ENCODE data around the gene CCDC148. TPM values are rescaled to one million over a fixed set of nuclear protein-coding genes. Genes with fewer than 3 reads are reported as not detected.

Gene CCDC148
- total RNA-seq, 4 donors from 2014 or later, result 0.78 to 1.6 (median 1.1) TPM

- TF ChIP-seq CTCF (IDR thresholded peaks at IDR 0.05) (no peak), EP300 (IDR thresholded peaks at IDR 0.05) (no peak), POLR2A (IDR thresholded peaks at IDR 0.05) (no peak), POLR2AphosphoS5 (IDR thresholded peaks at IDR 0.05) (no peak)
- Histone ChIP-seq H3K4me3 (no peak overlapping the region), H3K9me3 (no peaks in the 10 kb centered on the region), H3K27ac (no peak overlapping the region), H3K36me3 (no peaks in the 10 kb centered on the region), H3K27me3 (no peaks in the 10 kb centered on the region), H3K4me1 (no peaks in the 10 kb centered on the region)
- 86 to 90% methylated on average over 3 of the region's 3 CpGs for WGBS, 2 donors (ENCODE audit: low coverage in 1 of 2)
- ATAC-seq, result no peak
Measured at GRCh38 chr2:158251356-158251755, 205.2 kb downstream of the CCDC148 start.

- ATAC-seq, result no peak
Measured at GRCh38 chr2:158243392-158243791, 213.2 kb downstream of the CCDC148 start.

GRCh38 chr2:158242280-158242679, 214.3 kb downstream of the CCDC148 start:
- TF ChIP-seq EP300 (IDR thresholded peaks at IDR 0.05), result no peak
- no peak for TF ChIP-seq CTCF (IDR thresholded peaks at IDR 0.05)
- no peak for TF ChIP-seq POLR2AphosphoS5 (IDR thresholded peaks at IDR 0.05)
- no peak for TF ChIP-seq POLR2A (IDR thresholded peaks at IDR 0.05)
- 69 to 85% methylated on average over 2 of the region's 2 CpGs for WGBS, 2 donors (ENCODE audit: low coverage in 1 of 2)
- ATAC-seq, result no peak
- H3K4me3 ChIP-seq, result no peak overlapping the region
- H3K36me3 ChIP-seq, result no peaks in the 10 kb centered on the region
- no peaks in the 10 kb centered on the region for H3K27me3 ChIP-seq
- H3K27ac ChIP-seq, result no peak overlapping the region
- H3K9me3 ChIP-seq, result no peaks in the 10 kb centered on the region
- H3K4me1 ChIP-seq, result no peaks in the 10 kb centered on the region

More at GRCh38 chr2:158243392-158243791, 213.2 kb downstream of the CCDC148 start:
- Histone ChIP-seq H3K9me3 (no peaks in the 10 kb centered on the region), H3K4me1 (no peaks in the 10 kb centered on the region), H3K4me3 (no peak overlapping the region), H3K27me3 (no peaks in the 10 kb centered on the region), H3K36me3 (no peaks in the 10 kb centered on the region), H3K27ac (no peak overlapping the region)
- 83 to 92% methylated on average over 2 to 4 of the region's 4 CpGs for WGBS, 2 donors (ENCODE audit: low coverage in 1 of 2)
- TF ChIP-seq POLR2A (IDR thresholded peaks at IDR 0.05) (no peak), POLR2AphosphoS5 (IDR thresholded peaks at IDR 0.05) (no peak), CTCF (IDR thresholded peaks at IDR 0.05) (no peak), EP300 (IDR thresholded peaks at IDR 0.05) (no peak)

- H3K36me3 ChIP-seq, result no peaks in the 10 kb centered on the region
- H3K9me3 ChIP-seq, result no peaks in the 10 kb centered on the region
- H3K4me1 ChIP-seq, result no peaks in the 10 kb centered on the region
- no peak overlapping the region for H3K4me3 ChIP-seq
- H3K27me3 ChIP-seq, result no peaks in the 10 kb centered on the region
- TF ChIP-seq EP300 (IDR thresholded peaks at IDR 0.05) (no peak), POLR2AphosphoS5 (IDR thresholded peaks at IDR 0.05) (no peak), CTCF (IDR thresholded peaks at IDR 0.05) (no peak), POLR2A (IDR thresholded peaks at IDR 0.05) (no peak)
- H3K27ac ChIP-seq, result no peak overlapping the region
- 42 to 45% methylated on average over 2 of the region's 2 CpGs for WGBS, 2 donors (ENCODE audit: low coverage in 1 of 2)
- ATAC-seq, result no peak
Measured at GRCh38 chr2:158240975-158241374, 215.6 kb downstream of the CCDC148 start.

GRCh38 chr2:158239271-158239670, 217.3 kb downstream of the CCDC148 start:
- no peak overlapping the region for H3K4me3 ChIP-seq
- WGBS, 2 donors (ENCODE audit: low coverage in 1 of 2), result 93 to 97% methylated on average over 2 of the region's 2 CpGs
- TF ChIP-seq POLR2AphosphoS5 (IDR thresholded peaks at IDR 0.05), result no peak
- TF ChIP-seq EP300 (IDR thresholded peaks at IDR 0.05), result no peak
- TF ChIP-seq POLR2A (IDR thresholded peaks at IDR 0.05), result no peak
- no peak for TF ChIP-seq CTCF (IDR thresholded peaks at IDR 0.05)

More at GRCh38 chr2:158239271-158239670, 217.3 kb downstream of the CCDC148 start:
- ATAC-seq, result no peak
- Histone ChIP-seq H3K4me1 (no peaks in the 10 kb centered on the region), H3K27ac (no peak overlapping the region), H3K27me3 (no peaks in the 10 kb centered on the region), H3K36me3 (no peaks in the 10 kb centered on the region), H3K9me3 (no peaks in the 10 kb centered on the region)
